PC-3 (cell line): Measurements from ENCODE around the gene SFMBT1. TPM values are rescaled to one million over a fixed set of nuclear protein-coding genes. Genes with fewer than 3 reads are reported as not detected.

Experiments
- ATAC-seq: fragments of 200-7000 bp; cut with Tn5 transposase; 2 replicates; pipeline ENCODE4 v1.9.1; 2020; ENCODE audit warnings: mild to moderate bottlenecking, moderate library complexity
- BruUV-seq: library from RNA; stranded (reverse); fragments of 400-500 nt; replicated peaks from 2 replicates; lab custom pipeline; 2021; lab: Mats Ljungman, UMichigan
- CTCF ChIA-PET: fragments of 300-600 bp; sonication (Branson Sonifier 250); formaldehyde crosslinking; loops from one replicate; lab custom pipeline; 2022; ENCODE audit warnings: antibody characterized with exemption; lab: Charles Lee
- POLR2A ChIA-PET: fragments of 300-600 bp; sonication (Branson Sonifier 250); formaldehyde crosslinking; loops from one replicate; lab custom pipeline; 2022; ENCODE audit warnings: antibody characterized with exemption; ENCODE audit not compliant: unreplicated experiment; lab: Charles Lee
- DNase-seq: peaks from one replicate; pipeline ENCODE4 v3.0.0-alpha.2; 2015
- H2AFZ ChIP-seq: fragments of 300-600 bp; sonication (generic); 2 replicates; pipeline ENCODE4 v1.6.0; 2016; ENCODE audit warnings: antibody characterized with exemption, low read length
- H3F3A ChIP-seq: fragments of 300-600 bp; sonication (generic); one replicate; pipeline ENCODE4 v1.6.0; 2017; ENCODE audit warnings: antibody characterized with exemption, low read length, control low read depth, mild to moderate bottlenecking; ENCODE audit not compliant: unreplicated experiment
- H3K27ac ChIP-seq: fragments of 300-600 bp; sonication (generic); 2 replicates; pipeline ENCODE4 v1.5.1; 2016; ENCODE audit warnings: mild to moderate bottlenecking, low read length
- H3K27me3 ChIP-seq: fragments of 300-600 bp; sonication (generic); 2 replicates; pipeline ENCODE4 v1.6.1; 2016; ENCODE audit warnings: low read length, mixed read lengths
- H3K36me3 ChIP-seq: fragments of 300-600 bp; sonication (generic); 2 replicates; pipeline ENCODE4 v1.6.1; 2016; ENCODE audit warnings: low read depth, mixed run types, low read length, mixed read lengths
- H3K4me1 ChIP-seq: fragments of 300-600 bp; sonication (generic); 2 replicates; pipeline ENCODE4 v1.5.1; 2016; ENCODE audit warnings: low read length; ENCODE audit not compliant: insufficient read depth
- H3K4me2 ChIP-seq: fragments of 300-600 bp; sonication (generic); 2 replicates; pipeline ENCODE4 v1.6.0; 2016; ENCODE audit warnings: low read length
- H3K4me3 ChIP-seq: fragments of 300-600 bp; sonication (generic); 2 replicates; pipeline ENCODE4 v1.5.1; 2016; ENCODE audit warnings: mild to moderate bottlenecking, low read length, mixed read lengths
- H3K79me2 ChIP-seq: fragments of 300-600 bp; sonication (generic); 2 replicates; pipeline ENCODE4 v1.6.1; 2017; ENCODE audit warnings: low read length, mixed read lengths
- H3K9ac ChIP-seq: fragments of 300-600 bp; sonication (generic); 2 replicates; pipeline ENCODE4 v1.6.0; 2016; ENCODE audit warnings: mild to moderate bottlenecking, low read length
- H3K9me2 ChIP-seq: fragments of 300-600 bp; sonication (generic); replicated peaks from 2 replicates; pipeline ENCODE4 v1.6.1; 2016; ENCODE audit warnings: mixed run types, low read length, mixed read lengths
- H3K9me3 ChIP-seq: fragments of 300-600 bp; sonication (generic); 2 replicates; pipeline ENCODE4 v1.6.1; 2016; ENCODE audit warnings: low read length, mixed read lengths
- H4K20me1 ChIP-seq: fragments of 300-600 bp; sonication (generic); 2 replicates; pipeline ENCODE4 v1.6.1; 2016; ENCODE audit warnings: low read length, mixed read lengths
- EZH2 ChIP-seq: fragments of 300-600 bp; sonication (generic); IDR thresholded peaks from one replicate; pipeline ENCODE4 v1.6.1; 2017; ENCODE audit warnings: antibody characterized with exemption, mild to moderate bottlenecking, low read length; ENCODE audit not compliant: unreplicated experiment
- EZH2phosphoT487 ChIP-seq: fragments of 300-600 bp; sonication (generic); IDR thresholded peaks from 2 replicates; pipeline ENCODE4 v1.6.1; 2018; ENCODE audit warnings: mild to moderate bottlenecking, antibody characterized with exemption, low read length, borderline replicate concordance
- intact Hi-C: fragments of 100-400 bp; cut with micrococcal nuclease; formaldehyde crosslinking; loops from 2 replicates; pipeline ENCODE4 v1.9.0; 2023
- total RNA-seq: library from RNA; depleted of rRNA; stranded (reverse); fragments of >200 nt; gene quantifications from 2 replicates; pipeline ENCODE4 v1.2.3, GENCODE V29; 2014
- TF ChIP-seq, protein P1 (sequence below): fragments of 300-600 bp; sonication (generic); conservative IDR thresholded peaks from 2 replicates; pipeline ENCODE4 v1.5.1; 2017; ENCODE audit warnings: antibody characterized with exemption, low read depth, mild to moderate bottlenecking, low read length

The SFMBT1 gene
- total RNA-seq, 1 experiment from 2014 or later = 10.8 TPM

DNA sequence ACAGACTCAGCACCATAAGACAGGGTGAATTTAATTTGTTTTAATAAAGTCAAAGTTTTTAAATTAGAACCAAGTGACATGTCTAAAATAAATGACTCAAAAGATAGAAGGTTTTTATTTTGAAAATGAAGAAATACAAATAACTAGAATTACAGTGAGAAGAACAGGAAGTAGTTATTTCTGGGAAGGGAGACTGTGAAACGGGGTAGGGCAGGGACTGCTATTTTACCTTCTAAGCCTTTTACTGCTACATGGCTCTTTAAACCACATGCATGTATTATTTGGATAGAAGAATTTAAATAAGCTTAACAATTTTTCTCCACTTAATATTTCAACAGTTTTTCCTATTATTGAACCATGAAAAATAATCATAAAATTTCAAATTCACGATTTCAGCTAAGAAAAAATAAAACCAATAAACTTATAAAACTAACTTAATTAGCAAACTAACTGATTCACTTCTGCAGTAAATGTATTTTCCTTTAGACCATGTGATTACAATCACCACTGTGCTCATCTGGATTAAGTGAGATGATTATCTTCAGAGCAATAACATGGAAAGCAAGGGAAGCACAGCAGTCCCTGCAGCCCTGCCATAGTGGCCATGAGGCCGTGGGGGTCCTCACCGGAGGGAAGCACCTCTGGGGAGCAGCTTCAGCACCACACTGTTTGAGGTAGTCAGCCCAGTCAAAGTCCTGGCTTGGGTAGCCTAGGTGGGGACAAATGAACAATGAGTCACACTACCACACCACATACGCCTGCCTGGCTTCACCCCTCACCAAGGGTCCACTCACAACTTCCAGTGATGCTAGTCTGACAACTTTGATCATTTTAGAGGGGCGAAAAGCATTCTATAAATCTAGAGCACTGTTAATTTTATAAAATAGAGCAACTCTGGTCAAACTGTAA, 120.2 kb downstream of the SFMBT1 start:
- Histone ChIP-seq H3K36me3 (peaks cover 6% of the 10 kb centered on the region), H3K4me2 (no peak overlapping the region), H3K79me2 (no peaks in the 10 kb centered on the region), H3K9me3 (no peaks in the 10 kb centered on the region), H4K20me1 (no peaks in the 10 kb centered on the region), H3K9ac (no peak overlapping the region), H3K9me2 (no peaks in the 10 kb centered on the region), H3K4me3 (no peak overlapping the region), H3K4me1 (no peaks in the 10 kb centered on the region), H3K27me3 (no peaks in the 10 kb centered on the region), H2AFZ (no peak overlapping the region), H3K27ac (no peak overlapping the region), H3F3A (no peaks in the 10 kb centered on the region)
- no peak for ATAC-seq
- no peak for TF ChIP-seq EZH2phosphoT487
- TF ChIP-seq EZH2 = no peak
- TF ChIP-seq, protein P1, sequence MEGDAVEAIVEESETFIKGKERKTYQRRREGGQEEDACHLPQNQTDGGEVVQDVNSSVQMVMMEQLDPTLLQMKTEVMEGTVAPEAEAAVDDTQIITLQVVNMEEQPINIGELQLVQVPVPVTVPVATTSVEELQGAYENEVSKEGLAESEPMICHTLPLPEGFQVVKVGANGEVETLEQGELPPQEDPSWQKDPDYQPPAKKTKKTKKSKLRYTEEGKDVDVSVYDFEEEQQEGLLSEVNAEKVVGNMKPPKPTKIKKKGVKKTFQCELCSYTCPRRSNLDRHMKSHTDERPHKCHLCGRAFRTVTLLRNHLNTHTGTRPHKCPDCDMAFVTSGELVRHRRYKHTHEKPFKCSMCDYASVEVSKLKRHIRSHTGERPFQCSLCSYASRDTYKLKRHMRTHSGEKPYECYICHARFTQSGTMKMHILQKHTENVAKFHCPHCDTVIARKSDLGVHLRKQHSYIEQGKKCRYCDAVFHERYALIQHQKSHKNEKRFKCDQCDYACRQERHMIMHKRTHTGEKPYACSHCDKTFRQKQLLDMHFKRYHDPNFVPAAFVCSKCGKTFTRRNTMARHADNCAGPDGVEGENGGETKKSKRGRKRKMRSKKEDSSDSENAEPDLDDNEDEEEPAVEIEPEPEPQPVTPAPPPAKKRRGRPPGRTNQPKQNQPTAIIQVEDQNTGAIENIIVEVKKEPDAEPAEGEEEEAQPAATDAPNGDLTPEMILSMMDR = no peak
- CTCF ChIA-PET = no interaction called here
- intact Hi-C loops = no loop called here
- BruUV-seq = no TSS peak
- no peak for DNase-seq
- POLR2A ChIA-PET = interaction anchor here (0.6 kb wide), 1 partner anchor 10 kb away, joined by 3 read pairs; no protein-coding TSS in a partner anchor

DNA sequence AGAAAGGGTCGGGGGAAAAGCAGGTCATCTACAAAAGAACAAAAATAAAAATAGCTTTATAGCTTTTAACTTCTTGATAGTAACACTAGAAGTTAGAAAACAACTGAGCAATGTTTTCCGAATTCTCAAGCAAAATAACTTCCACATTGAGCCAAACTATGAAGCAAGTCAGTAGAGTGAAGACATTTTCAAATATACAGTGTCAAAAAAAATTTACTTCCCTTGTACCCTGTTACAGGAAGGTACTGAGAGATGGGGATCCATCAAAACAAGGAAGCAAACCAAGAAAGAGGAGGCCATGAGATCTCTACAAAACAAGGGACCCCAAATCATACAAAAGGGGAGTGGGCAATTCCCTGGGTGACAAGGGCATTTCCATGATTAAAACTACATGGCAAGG, 121.9 kb downstream of the SFMBT1 start:
- no TSS peak for BruUV-seq
- TF ChIP-seq, protein P1 = no peak
- no peak for TF ChIP-seq EZH2phosphoT487
- TF ChIP-seq EZH2 = no peak
- intact Hi-C loops = no loop called here
- Histone ChIP-seq H3K9me2 (no peaks in the 10 kb centered on the region), H3K27ac (no peak overlapping the region), H3K9me3 (no peaks in the 10 kb centered on the region), H3K4me1 (no peaks in the 10 kb centered on the region), H3K79me2 (no peaks in the 10 kb centered on the region), H3K4me2 (no peak overlapping the region), H3K27me3 (no peaks in the 10 kb centered on the region), H3K9ac (no peak overlapping the region), H3K36me3 (peaks cover 11% of the 10 kb centered on the region), H2AFZ (no peak overlapping the region), H3F3A (no peaks in the 10 kb centered on the region), H4K20me1 (no peaks in the 10 kb centered on the region), H3K4me3 (no peak overlapping the region)
- CTCF ChIA-PET = no interaction called here
- ATAC-seq = no peak
- POLR2A ChIA-PET = no interaction called here
- DNase-seq = no peak

DNA sequence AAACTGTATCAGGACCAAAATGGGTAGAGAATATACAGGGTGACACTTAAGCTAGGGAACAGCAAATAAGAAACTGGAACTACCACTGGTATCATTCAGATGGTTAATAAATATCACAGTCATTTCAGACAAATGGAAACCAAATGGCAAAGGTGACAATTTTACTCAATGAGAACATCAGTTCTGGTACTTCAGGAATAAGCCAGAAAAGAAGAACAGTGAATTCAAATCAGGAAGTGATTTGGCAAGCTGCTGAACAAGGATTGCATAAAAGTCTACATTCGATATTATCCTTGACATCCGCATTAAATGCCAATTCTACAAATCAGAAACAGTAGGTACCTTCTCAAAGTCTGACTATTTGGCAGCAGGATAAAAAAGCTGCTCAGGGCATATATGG, 125.0 kb downstream of the SFMBT1 start:
- CTCF ChIA-PET = no interaction called here

More for the DNA sequence above, 125.0 kb downstream of the SFMBT1 start:
- Histone ChIP-seq H3F3A (no peaks in the 10 kb centered on the region), H4K20me1 (no peaks in the 10 kb centered on the region), H3K27ac (no peak overlapping the region), H3K9me2 (no peaks in the 10 kb centered on the region), H3K36me3 (peaks cover 11% of the 10 kb centered on the region), H3K9me3 (no peaks in the 10 kb centered on the region), H2AFZ (no peak overlapping the region), H3K79me2 (no peaks in the 10 kb centered on the region), H3K27me3 (no peaks in the 10 kb centered on the region), H3K4me3 (no peak overlapping the region), H3K9ac (no peak overlapping the region), H3K4me1 (no peaks in the 10 kb centered on the region), H3K4me2 (no peak overlapping the region)
- no TSS peak for BruUV-seq
- ATAC-seq (no peak), DNase-seq (no peak)
- TF ChIP-seq EZH2phosphoT487 (no peak), EZH2 (no peak)
- TF ChIP-seq, protein P1 = no peak
- intact Hi-C loops = no loop called here
- POLR2A ChIA-PET = no interaction called here
